BLaER1 treated with 17β-estradiol and CSF1 and Interleukin-3, amounts not matched to agents 10 nM and 100 nM (cell line): ENCODE results near the gene GUCA1A.
A peak's percentile ranks its signal among the peaks of the same experiment; 100 is the strongest.

Experiments
- H3K27ac ChIP-seq, 11 experiments: shearing (Covaris generic); formaldehyde crosslinking; 2 replicates each; pipeline ENCODE4 v1.8.1; 2022
- H3K27me3 ChIP-seq, 11 experiments: shearing (Covaris generic); formaldehyde crosslinking; 2 replicates each; pipeline ENCODE4 v1.8.1; 2022
- H3K36me3 ChIP-seq, 11 experiments: shearing (Covaris generic); formaldehyde crosslinking; 2 replicates each; pipeline ENCODE4 v1.8.1; 2022
- H3K4me1 ChIP-seq, 10 experiments: shearing (Covaris generic); formaldehyde crosslinking; 2 replicates each; pipeline ENCODE4 v1.8.1; 2022
- H3K4me2 ChIP-seq, 11 experiments: shearing (Covaris generic); formaldehyde crosslinking; 2 replicates each; pipeline ENCODE4 v1.8.1; 2022
- H3K4me3 ChIP-seq, 10 experiments: shearing (Covaris generic); formaldehyde crosslinking; 2 replicates each; pipeline ENCODE4 v1.8.1; 2022
- H3K9ac ChIP-seq, 11 experiments: shearing (Covaris generic); formaldehyde crosslinking; 2 replicates each; pipeline ENCODE4 v1.8.1; 2022
- H3K9me3 ChIP-seq, 11 experiments: shearing (Covaris generic); formaldehyde crosslinking; replicated peaks in 1 of 11; 2 replicates each; pipeline ENCODE4 v1.8.1; 2022
- H4K20me1 ChIP-seq, 11 experiments: shearing (Covaris generic); formaldehyde crosslinking; 2 replicates each; pipeline ENCODE4 v1.8.1; 2022
- Cebpa-rat ChIP-seq, 11 experiments: shearing (Covaris generic); IDR thresholded peaks; 2 replicates each; pipeline ENCODE4 v1.8.1; 2022

GUCA1A gene

DNA sequence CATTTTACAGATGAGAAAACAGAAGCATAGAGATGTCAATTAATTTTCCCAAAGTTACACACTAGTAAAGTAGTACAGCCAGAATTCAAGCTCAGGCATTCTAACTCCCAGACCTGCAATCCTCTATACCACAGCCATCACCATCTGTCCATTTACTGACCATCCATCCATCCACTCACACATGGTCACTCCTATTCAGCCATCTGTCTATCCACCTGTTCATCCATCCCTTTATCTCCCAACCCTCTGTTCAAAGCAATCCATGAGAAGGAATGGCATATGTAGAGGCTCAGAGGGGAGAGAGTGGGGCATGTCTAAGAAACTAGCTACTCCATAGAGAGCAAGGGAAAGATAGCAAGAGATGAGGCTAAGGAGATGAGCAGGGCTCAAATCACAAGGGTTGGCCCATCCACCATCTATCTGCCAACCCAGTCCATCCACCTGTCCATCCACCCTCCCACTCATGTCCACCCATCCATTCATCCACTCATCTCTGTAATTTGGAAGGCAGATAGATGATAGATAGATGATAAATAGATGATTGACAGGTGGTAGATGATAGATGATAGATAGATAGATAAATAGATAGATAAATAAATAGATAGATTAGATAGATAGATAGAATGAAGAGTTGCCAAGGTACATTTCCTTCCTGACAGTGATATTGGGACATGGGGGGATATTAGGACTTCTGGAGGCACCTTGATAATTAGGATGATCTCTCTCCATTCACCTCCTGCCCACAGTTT lies 18.5 kb upstream of the GUCA1A start:
- Histone ChIP-seq H3K27ac (no peak overlapping the region), H3K4me3 (no peak overlapping the region), H3K4me2 (no peak overlapping the region), H3K36me3 (no peaks in the 10 kb centered on the region), H4K20me1 (no peaks in the 10 kb centered on the region; a peak in 1 of 22 replicates), H3K9me3 (no peaks in the 10 kb centered on the region), H3K9ac (no peak overlapping the region), H3K4me1 (no peaks in the 10 kb centered on the region; a peak in 1 of 20 replicates), H3K27me3 (no peaks in the 10 kb centered on the region)
- no peak for TF ChIP-seq Cebpa-rat (IDR thresholded peaks at IDR 0.05)

- Histone ChIP-seq H3K36me3 (no peaks in the 10 kb centered on the region), H3K27me3 (no peaks in the 10 kb centered on the region), H3K4me2 (no peak overlapping the region), H3K27ac (no peak overlapping the region), H3K4me3 (no peak overlapping the region), H4K20me1 (no peaks in the 10 kb centered on the region; a peak in 1 of 22 replicates), H3K4me1 (no peaks in the 10 kb centered on the region; a peak in 1 of 20 replicates), H3K9me3 (no peaks in the 10 kb centered on the region), H3K9ac (no peak overlapping the region)
- TF ChIP-seq Cebpa-rat (IDR thresholded peaks at IDR 0.05), result no peak
Observed at GRCh38 chr6:42155293-42155692, 17.9 kb upstream of the GUCA1A start.

- no peaks in the 10 kb centered on the region; a peak in 1 of 22 replicates for H4K20me1 ChIP-seq
- H3K4me2 ChIP-seq, result no peak overlapping the region
- H3K36me3 ChIP-seq, result no peaks in the 10 kb centered on the region
- no peaks in the 10 kb centered on the region for H3K27me3 ChIP-seq
- H3K4me1 ChIP-seq, result peaks cover 0 to 7% (median under 1%) of the 10 kb centered on the region in 10 experiments; a peak in 7 of 20 replicates
- no peak overlapping the region for H3K9ac ChIP-seq
- no peak overlapping the region for H3K4me3 ChIP-seq
- no peak overlapping the region for H3K27ac ChIP-seq
- no peaks in the 10 kb centered on the region for H3K9me3 ChIP-seq
- TF ChIP-seq Cebpa-rat (IDR thresholded peaks at IDR 0.05), result no peak
Observed at GRCh38 chr6:42156638-42157037, 16.5 kb upstream of the GUCA1A start.

GRCh38 chr6:42158011-42158410 lies 15.2 kb upstream of the GUCA1A start:
- no peak for TF ChIP-seq Cebpa-rat (IDR thresholded peaks at IDR 0.05)
- no peaks in the 10 kb centered on the region for H3K9me3 ChIP-seq
- no peak overlapping the region for H3K4me3 ChIP-seq
- no peaks in the 10 kb centered on the region; a peak in 1 of 22 replicates for H4K20me1 ChIP-seq
- peaks cover 8 to 20% (median 14%) of the 10 kb centered on the region in 10 experiments for H3K4me1 ChIP-seq
- no peaks in the 10 kb centered on the region for H3K27me3 ChIP-seq
- H3K27ac ChIP-seq, result no peak overlapping the region
- no peak overlapping the region for H3K9ac ChIP-seq
- no peak overlapping the region for H3K4me2 ChIP-seq
- H3K36me3 ChIP-seq, result no peaks in the 10 kb centered on the region

- H3K27ac ChIP-seq, result no peak overlapping the region
- H3K4me2 ChIP-seq, result no peak overlapping the region
- H3K9me3 ChIP-seq, result no peaks in the 10 kb centered on the region
- no peaks in the 10 kb centered on the region; a peak in 1 of 22 replicates for H4K20me1 ChIP-seq
- peaks cover 14 to 27% (median 20%) of the 10 kb centered on the region in 10 experiments for H3K4me1 ChIP-seq
- H3K27me3 ChIP-seq, result no peaks in the 10 kb centered on the region
- no peak overlapping the region for H3K9ac ChIP-seq
- no peaks in the 10 kb centered on the region for H3K36me3 ChIP-seq
- TF ChIP-seq Cebpa-rat (IDR thresholded peaks at IDR 0.05), result no peak
- H3K4me3 ChIP-seq, result no peak overlapping the region
Observed at GRCh38 chr6:42158631-42159030, 14.5 kb upstream of the GUCA1A start.

DNA sequence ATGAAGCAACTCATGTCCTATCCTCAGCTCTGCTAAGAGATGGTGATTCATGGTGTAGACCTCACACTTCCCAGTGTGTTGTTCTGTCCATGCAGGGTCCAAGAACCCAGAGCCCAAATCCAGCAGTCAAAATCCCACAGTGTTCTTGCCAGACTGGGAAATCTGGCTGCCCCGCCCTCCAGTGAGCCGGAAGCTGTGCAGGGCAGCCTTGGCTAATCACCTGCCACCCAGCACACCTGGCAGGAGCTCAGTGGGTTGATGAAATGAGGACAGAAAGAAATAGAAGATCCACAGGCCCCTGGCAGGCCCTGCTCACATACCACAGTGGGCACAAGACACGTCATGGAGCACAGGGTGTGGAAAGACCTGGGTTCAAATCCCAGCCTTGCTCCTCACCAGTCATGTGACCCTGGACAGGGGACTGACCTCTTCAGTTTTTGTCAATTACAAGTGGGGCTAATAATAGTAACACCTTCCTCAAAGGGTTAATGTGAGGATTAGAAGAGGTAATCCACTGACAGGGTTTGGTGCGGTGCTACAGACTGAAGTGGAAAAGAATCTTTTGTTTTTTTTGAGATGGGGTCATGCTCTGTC lies 13.6 kb upstream of the GUCA1A start:
- Histone ChIP-seq H3K36me3 (no peaks in the 10 kb centered on the region), H3K9ac (no peak overlapping the region), H3K27ac (no peak overlapping the region), H3K27me3 (no peaks in the 10 kb centered on the region), H3K4me1 (peaks cover 14 to 36% (median 29%) of the 10 kb centered on the region in 10 experiments), H3K9me3 (no peaks in the 10 kb centered on the region), H3K4me2 (no peak overlapping the region), H3K4me3 (no peak overlapping the region), H4K20me1 (no peaks in the 10 kb centered on the region)
- TF ChIP-seq Cebpa-rat (IDR thresholded peaks at IDR 0.05), result no peak

- H3K27ac ChIP-seq, result peak overlapping the region in 8 of 11 experiments; percentile 11 to 64 (median 48); a peak in 12 of 22 replicates
- no peaks in the 10 kb centered on the region for H3K27me3 ChIP-seq
- TF ChIP-seq Cebpa-rat (IDR thresholded peaks at IDR 0.05), result no peak
- peak overlapping the region in 8 of 11 experiments; percentile 23 to 69 (median 39); a peak in 10 of 22 replicates for H3K9ac ChIP-seq
- no peaks in the 10 kb centered on the region for H3K9me3 ChIP-seq
- H4K20me1 ChIP-seq, result no peaks in the 10 kb centered on the region
- peaks cover 14 to 58% (median 39%) of the 10 kb centered on the region in 10 experiments for H3K4me1 ChIP-seq
- H3K4me3 ChIP-seq, result peak overlapping the region in 2 of 10 experiments; percentile 22 to 23; a peak in 1 of 20 replicates
- no peaks in the 10 kb centered on the region for H3K36me3 ChIP-seq
- peak overlapping the region; percentile 33 to 91 (median 77); a peak in 21 of 22 replicates for H3K4me2 ChIP-seq
Observed at GRCh38 chr6:42162384-42162783, 10.8 kb upstream of the GUCA1A start.

DNA sequence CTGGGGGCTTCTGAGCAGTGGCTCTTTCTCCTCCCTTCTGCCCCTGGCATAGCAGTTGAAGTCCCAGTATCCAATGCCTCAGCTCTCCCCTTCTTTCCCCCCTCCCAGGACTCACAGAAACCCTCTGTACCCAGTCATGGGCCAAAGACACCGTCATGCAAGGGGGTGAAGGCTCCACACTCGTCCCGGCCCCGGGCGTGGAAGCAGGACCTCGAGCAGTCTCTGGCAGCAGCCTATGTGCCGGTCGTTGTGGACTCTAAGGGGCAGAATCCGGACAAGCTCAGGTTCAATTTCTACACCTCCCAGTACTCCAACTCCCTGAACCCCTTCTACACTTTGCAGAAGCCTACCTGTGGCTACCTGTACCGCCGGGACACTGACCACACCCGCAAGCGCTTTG lies 10.4 kb upstream of the GUCA1A start:
- Histone ChIP-seq H3K27me3 (no peaks in the 10 kb centered on the region), H3K9me3 (no peaks in the 10 kb centered on the region), H3K4me2 (peak overlapping the region; percentile 33 to 91 (median 77); a peak in 21 of 22 replicates), H3K27ac (peak overlapping the region in 8 of 11 experiments; percentile 11 to 64 (median 48); a peak in 12 of 22 replicates), H3K4me3 (peak overlapping the region in 2 of 10 experiments; percentile 22 to 23; a peak in 1 of 20 replicates), H3K36me3 (no peaks in the 10 kb centered on the region), H3K9ac (peak overlapping the region in 8 of 11 experiments; percentile 23 to 69 (median 39); a peak in 10 of 22 replicates), H3K4me1 (peaks cover 14 to 59% (median 39%) of the 10 kb centered on the region in 10 experiments), H4K20me1 (no peaks in the 10 kb centered on the region)
- TF ChIP-seq Cebpa-rat (IDR thresholded peaks at IDR 0.05), result no peak

DNA sequence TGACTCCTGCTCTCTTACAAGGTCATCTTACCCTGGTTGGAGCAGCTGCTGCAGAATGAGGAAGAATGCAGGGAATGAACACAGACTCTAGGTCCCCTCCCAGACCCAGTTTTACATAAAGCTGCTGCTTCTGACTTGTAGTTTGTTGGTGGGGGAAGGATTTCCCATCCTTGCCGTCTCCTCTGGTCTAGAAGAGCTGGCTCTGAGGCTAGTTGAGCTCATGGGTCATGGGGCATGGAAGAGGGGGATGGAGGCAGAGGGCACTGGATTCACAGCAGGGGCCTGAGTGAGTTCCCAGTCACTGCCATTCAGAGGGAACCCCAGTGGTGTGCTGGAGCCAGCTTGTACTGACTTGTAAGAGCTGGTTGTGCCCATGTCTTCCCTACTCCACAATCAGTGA lies 9.2 kb upstream of the GUCA1A start:
- Histone ChIP-seq H3K4me2 (peak overlapping the region in 10 of 11 experiments; percentile 0 to 87 (median 76); a peak in 15 of 22 replicates), H3K27me3 (no peaks in the 10 kb centered on the region; a peak in 1 of 22 replicates), H3K36me3 (no peaks in the 10 kb centered on the region)

More for the DNA sequence above, 9.2 kb upstream of the GUCA1A start:
- H3K4me1 ChIP-seq, result peaks cover 14 to 59% (median 39%) of the 10 kb centered on the region in 10 experiments
- H3K27ac ChIP-seq, result no peak overlapping the region
- TF ChIP-seq Cebpa-rat (IDR thresholded peaks at IDR 0.05), result no peak
- H3K4me3 ChIP-seq, result no peak overlapping the region
- H3K9ac ChIP-seq, result no peak overlapping the region
- no peaks in the 10 kb centered on the region for H3K9me3 ChIP-seq
- no peaks in the 10 kb centered on the region for H4K20me1 ChIP-seq
